Retina (tissue), 1 donor: ENCODE data around the gene SYCP2.
A peak's percentile ranks its signal among the peaks of the same experiment; 100 is the strongest.
"Not testable (repeated sequence)": the region's sequence is repeated elsewhere in the genome, so short reads cannot be mapped to it uniquely, and the experiment has no call there.

ENCODE experiments used
- DNase-seq: peaks from one replicate; pipeline ENCODE4 v3.0.0-alpha.2; 2016

Gene SYCP2

DNA sequence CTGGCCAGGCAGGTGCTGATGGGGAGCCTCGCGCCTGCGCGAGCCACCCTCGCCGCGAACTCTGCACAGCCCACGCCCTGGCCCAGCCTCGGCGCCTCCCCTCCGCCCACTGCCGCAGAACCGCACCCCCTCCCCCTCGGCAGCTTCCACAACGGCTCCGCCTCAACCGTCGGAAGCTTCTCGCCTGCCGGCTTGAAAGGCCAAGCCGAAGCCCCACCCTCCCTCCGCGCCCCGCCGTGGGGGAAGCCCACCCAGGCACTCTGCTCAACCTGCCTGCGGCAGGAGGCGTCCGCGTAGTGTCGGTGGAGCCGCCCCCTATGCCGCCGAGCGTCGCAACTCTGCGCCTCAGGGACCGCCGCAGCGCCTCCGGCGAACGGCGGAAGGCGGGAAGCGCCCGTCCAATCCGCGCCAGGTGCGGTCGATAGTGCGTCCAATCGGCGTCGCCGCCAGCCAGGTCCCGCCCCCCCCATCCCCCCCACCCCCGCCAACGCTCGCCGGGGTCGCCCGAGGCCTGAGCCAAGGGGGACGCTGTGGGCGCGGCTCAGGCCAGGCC, at the start of gene SYCP2:
TSS of gene SYCP2 (minus strand) at position 342 of the 553 bp plus-strand sequence. CDS start 11,224 bp downstream, outside the sequence.
- no peak for DNase-seq

GRCh38 chr20:59983076-59983475, 49.6 kb upstream of the SYCP2 start:
- no peak for DNase-seq

DNA sequence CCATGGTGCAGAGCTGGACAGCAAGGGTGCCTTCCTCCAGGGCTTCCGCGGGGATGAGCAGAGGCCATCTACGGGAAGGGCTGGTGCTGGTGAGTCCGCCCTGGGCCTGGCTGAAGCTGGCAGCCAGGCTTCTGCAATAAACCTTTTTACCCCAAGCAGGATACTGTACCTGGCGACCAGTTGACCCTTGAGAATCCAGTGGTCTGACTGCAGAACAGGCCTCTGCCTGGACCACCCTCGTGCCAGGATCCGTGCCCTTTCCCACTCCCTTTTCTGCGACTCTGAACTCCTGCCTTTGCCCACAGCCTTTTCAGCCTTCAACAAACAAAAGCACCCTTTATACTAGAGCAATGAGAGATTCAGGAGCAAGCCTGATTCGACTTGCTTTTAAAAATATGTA, 43.6 kb upstream of the SYCP2 start:
- no peak for DNase-seq

DNA sequence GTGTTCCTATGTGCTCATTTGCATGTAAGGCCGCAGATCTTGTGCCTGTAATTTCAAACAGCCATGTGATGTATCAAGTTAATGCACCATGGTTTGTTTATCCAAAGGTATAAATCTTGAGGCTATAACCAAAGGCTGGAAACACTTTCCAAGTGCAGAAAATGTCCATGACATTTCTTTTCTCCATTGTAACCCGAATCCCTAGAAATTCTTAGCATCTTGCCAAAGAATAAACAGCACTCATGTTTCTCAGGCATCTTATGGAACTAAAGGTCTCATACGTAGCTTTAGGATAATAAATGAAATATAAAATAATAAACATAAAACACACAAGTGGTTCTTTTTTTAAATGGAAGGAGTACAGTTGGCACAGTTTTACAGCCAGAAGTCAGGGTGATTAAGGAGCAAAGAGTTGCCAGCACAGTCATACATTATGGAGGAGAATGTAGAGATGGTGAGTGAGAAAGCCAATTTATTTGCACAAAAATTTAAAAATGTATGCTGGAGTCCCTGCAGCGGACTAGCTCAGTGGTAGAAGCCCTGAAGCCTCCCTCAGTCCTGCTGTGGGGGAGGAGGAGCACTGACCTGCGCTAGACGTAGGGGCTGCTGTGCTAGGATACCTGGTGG, 42.8 kb upstream of the SYCP2 start:
- no peak for DNase-seq

GRCh38 chr20:59972037-59972801, 38.8 kb upstream of the SYCP2 start:
- no peak for DNase-seq

DNA sequence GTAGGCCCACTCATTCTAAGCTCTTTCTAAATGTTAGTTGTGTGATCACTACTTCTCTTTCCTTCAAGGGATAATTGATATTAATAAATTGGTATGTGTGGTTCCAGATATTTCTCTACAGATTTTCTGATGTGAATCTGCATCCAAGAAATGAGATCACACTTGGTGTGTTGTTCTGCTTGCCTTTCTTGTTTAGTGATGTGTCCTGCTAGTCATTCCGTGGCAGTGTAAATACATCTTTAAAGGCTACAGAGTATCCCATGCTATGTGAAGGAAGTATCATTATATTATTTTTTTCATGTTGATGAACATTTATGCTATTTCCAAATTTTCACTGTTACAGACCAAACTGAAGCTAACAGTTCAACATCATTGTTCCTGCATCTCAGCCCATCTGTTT, 38.0 kb upstream of the SYCP2 start:
- no peak for DNase-seq

GRCh38 chr20:59966428-59966827, 33.0 kb upstream of the SYCP2 start:
- no peak for DNase-seq

DNA sequence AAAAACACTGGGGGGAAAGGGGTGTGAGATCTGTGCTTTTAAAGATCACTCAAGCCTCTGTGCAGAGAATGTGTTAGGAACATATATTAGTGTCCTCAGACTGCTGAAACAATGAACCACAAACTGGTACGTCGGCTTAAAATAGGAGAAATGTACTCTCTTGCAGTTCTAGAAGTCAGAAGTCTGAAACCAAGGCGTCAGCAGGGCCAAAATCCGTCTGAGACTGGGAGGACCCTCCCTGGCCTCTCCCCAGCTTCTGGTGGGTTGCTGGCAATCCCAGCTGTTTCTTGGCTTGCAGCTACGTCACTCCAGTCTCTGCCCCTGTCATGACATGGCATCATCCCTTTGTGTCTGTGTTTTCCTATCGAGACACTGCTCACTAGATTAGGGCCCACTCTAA, 28.7 kb upstream of the SYCP2 start:
- DNase-seq = no peak

- DNase-seq = no peak
Observed at GRCh38 chr20:59961423-59961822, 28.0 kb upstream of the SYCP2 start.

DNA sequence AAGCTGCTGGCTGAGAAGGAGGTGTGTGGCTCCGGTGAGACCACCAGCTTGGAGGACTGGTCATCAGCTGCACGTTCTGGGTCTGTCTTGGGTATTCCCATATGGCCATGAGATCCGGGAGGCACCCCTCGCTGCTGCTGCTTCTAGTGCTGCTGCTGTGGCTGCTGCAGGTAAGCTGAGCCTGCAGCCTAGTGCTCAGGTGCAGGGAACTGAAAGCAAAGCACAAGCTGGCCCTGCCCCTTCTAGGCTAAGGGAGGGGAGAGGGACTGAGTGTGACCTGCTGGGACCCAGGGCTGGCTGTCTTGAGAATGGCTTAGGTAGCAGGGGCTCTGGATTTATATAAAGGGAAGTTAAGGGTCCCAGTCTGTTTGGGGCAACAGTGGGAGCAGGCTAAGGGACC, 25.2 kb upstream of the SYCP2 start:
- DNase-seq = no peak

- no peak for DNase-seq
Observed at GRCh38 chr20:59958123-59958522, 24.7 kb upstream of the SYCP2 start, which contains the start of gene CDH26. CDH26 (plus strand) TSS chr20:59958423; CDS start chr20:59958727, 304 bp downstream.

- DNase-seq = not testable (repeated sequence)
Observed at GRCh38 chr20:59957568-59957967, 24.1 kb upstream of the SYCP2 start.

DNA sequence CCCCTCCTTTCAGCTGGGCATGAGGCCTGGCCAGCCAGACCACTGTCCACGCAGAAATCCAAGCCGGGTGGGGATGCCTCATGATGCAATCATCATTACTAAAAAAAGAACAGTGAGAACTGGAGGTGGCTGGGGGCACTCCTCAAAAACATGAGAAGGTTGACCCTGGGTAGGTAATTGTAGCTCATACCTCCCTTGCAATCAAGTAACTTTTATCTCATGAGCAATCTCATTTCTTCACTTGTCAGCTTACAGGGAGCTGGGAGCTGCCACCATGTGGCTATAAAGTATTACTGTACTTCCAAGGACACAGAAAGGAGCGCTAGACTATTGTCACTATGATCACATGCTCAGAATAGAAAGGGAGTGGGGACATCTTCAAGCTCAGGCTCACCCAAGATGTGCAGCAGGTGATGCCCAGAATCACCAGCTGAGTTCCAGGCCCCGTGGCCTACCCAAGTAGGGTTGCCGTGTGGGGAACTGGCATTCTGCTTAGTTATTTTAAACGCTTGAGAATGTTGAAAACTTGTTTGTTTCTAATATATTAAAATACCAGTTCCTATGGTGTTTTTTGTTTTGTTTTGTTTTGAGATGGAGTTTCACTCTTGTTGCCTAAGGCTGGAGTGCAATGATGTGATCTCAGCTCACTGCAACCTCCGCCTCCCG, 21.8 kb upstream of the SYCP2 start:
- DNase-seq = no peak

GRCh38 chr20:59954718-59955117, 21.3 kb upstream of the SYCP2 start:
- DNase-seq = no peak

DNA sequence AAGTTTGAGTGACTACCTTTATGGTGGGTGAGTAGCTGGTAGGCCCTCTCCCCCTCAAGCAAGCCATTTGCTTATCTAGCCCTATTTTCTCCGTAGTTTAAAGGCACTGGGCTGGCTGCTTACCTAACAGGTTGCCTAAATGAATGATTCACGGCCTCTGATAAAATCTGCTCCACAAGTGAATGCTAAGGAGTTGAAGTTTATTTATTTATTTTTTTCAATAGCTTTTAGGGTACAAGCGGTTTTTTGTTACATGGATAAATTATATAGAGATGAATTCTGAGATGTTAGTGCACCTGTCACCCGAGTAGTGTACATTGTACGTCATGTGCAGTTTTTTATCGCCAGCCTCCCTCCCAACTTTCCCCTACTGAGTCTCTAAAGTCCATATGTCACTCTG, 16.5 kb upstream of the SYCP2 start:
- DNase-seq = no peak

DNA sequence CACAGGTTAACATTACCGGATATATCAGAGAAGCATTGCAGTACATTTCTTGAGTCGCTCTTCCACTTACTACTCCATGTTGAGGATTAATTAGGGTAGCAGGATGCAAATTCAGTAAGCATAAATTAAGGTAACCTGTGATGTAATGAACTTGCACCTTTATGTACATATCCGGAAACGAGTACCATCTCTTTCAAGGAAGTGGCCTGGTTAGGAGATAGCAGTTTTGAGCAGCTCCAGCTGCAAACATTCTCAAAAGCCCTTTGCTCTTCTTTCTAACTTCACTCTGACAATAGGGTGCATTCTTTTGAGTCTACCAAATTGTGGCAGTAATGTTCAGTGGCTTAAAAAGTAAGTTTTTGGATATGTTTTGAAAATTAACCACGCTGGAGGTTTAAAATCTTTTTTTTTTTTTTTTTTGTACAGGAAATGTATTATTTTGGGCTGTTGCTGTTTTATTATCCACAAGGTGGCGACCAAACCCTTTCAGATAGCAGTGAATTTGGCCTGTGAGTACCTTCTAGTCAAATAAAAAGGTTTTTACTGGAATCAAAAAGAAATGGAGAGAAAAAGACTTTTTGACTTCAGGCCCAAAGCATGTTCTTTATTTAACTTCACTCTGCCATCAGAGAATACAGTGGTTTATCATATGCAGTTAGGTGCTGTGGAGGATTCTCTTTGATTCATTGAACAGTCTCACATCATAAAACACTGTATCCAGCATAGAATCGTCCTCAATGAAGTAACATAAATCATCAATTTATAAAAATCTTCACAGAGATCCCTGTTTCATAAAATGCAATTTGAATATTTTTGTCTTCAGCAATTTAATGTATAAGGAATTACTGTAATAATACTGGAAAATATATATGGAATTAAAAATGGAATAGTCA, 15.6 kb upstream of the SYCP2 start:
- DNase-seq = peak; percentile 47

DNA sequence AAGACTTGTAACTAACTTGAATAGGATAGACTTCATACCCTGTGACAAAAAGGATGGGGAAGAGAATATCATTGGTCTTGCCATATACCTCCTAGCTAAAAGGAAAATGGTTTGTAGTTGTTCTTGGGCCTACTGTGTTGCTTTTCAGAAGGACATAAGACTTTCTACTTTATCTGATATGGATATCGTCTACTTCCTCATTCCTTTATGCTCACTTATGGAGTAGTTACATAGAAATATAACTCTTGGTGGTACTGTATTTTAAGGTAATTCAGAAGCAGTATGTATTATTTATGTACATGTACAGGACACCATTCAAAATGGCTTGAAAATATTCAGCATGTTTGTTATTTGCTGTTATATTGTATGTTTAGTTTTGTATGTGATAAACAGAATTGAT, 14.8 kb upstream of the SYCP2 start:
- DNase-seq = no peak

DNA sequence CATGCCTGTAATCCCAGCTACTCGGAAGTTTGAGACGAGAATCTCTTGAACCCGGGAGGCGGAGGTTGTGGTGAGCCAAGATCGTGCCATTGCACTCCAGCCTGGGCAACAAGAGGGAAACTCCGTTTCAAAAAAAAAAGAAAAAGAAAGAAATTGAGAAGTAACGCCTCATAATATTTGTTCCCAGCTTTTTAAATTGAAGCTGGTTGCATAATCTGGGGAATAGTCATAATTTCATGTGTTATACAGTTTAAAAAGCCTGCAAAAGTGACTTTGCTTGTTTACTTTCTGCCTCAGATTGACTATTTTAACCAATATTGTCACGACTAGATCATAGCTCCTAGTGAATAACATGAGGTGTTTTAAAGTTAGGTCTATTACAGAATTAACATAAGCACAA, 13.9 kb upstream of the SYCP2 start:
- DNase-seq = no peak

DNA sequence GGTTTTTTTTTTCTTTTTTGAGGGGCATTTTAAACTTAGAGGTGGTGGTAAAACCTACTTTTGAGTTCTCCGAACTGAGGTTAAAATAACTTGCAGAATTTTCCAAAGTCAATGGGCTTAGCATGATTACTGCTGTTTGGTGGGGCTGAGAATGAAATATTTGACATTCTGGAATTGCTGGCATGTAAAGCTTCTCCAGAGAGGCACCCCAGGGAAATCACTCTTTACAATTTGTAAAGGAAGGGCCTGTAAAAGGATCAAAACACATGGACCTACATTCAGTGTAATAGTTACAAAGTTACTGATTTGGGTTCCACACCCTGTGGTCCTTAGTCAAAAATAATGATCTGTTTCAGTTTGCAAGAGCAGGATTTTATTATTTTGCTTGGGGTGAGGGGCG, 12.3 kb upstream of the SYCP2 start:
- DNase-seq = no peak

DNA sequence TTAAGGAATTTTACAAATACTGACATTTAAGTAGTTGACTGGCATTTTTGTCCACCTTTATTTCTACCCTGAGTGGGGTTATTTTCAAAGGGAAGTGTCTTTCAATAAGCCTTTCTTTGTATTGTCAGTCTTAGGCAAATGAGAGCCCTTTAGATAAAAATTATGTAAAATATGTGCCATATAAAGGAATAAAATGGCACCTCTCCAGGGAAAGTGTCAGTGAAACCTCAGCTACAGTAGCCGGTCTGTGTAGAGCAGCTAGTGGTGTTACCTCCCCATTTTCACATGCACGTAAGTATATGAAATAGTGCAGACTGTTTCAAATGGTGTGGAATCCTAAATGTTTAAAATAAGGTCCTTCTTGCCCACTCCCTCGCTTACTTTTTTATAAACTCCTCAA, 11.7 kb upstream of the SYCP2 start:
- no peak for DNase-seq

DNA sequence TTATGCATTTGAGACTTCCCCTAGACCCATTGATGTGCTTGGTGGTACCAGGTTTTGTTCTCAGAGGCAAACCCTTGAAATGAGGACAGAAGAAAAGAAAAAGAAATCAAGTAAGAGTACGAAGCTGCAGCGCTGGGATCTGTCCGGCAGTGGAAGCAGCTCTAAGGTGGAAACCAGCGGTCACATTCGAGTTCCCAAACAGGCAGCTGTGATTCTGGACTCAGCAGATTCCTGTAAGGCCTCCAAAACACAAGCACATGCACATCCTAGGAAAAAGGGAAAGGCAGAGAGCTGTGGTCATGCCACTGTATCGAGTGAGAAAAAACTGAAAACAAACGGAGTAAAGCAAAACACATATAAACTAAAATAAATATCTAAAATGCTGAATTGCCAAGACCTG, 11.3 kb upstream of the SYCP2 start:
- DNase-seq = no peak

GRCh38 chr20:59942245-59942644, 8.8 kb upstream of the SYCP2 start:
- DNase-seq = no peak

DNA sequence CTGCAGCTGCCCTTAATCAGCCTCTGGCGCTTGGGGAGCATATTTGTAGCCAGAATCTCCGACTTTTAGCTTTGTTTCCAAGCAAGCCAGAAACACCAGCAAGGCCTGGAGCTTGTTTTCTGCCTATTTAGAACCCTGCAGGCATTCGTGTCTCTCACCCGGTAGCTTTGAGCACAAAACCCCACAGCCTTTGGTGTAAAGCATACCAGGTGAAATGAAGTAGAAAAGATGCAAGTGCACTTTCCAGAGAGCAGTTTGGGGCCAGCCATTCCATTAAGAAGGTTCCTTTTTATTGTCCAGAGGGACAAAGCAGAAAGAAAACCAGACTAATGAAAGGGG, 7.5 kb upstream of the SYCP2 start:
- DNase-seq = no peak
